Breast epithelium (tissue), 4 donors: ENCODE measurements around the gene KATNAL1. TPM values are rescaled to one million over a fixed set of nuclear protein-coding genes. Genes with fewer than 3 reads are reported as not detected.

Source experiments
- DNase-seq, 2 donors: peaks; one replicate each; pipeline ENCODE4 v3.0.0-alpha.2; 2019; ENCODE audit warnings: low spot score in 2 of 2
- H3K27ac ChIP-seq, 2 donors: fragments of 200-600 bp; sonication (generic) in 1 of 2; one replicate each; pipeline ENCODE4 v1.5.1; 2016 to 2019; ENCODE audit warnings: mild to moderate bottlenecking in 1 of 2
- H3K27me3 ChIP-seq, 2 donors: fragments of 200-600 bp; sonication (generic) in 1 of 2; one replicate each; pipeline versions ENCODE4 v1.5.1 to v1.6.0; 2017 to 2019; ENCODE audit warnings: control low read depth in 1 of 2, mild to moderate bottlenecking in 1 of 2
- H3K36me3 ChIP-seq: fragments of 200-600 bp; one replicate; pipeline ENCODE4 v1.5.1; 2019
- H3K4me1 ChIP-seq, 2 donors: fragments of 200-600 bp; sonication (generic); one replicate each; pipeline ENCODE4 v1.5.1; 2016 to 2019; ENCODE audit warnings: control low read depth in 1 of 2
- H3K4me3 ChIP-seq, 3 donors: fragments of 200-600 bp; sonication (generic); 1 replicate in 2 of 3; 2 replicates in 1 of 3; pipeline ENCODE4 v1.5.1; 2016 to 2019; ENCODE audit warnings: mild to moderate bottlenecking in 3 of 3, moderate library complexity in 2 of 3
- H3K9me3 ChIP-seq, 2 donors: fragments of 200-600 bp; sonication (generic) in 1 of 2; one replicate each; pipeline ENCODE4 v1.5.1; 2016 to 2019; ENCODE audit warnings: control low read depth in 1 of 2
- POLR2A ChIP-seq: fragments of 450-650 bp; IDR thresholded peaks from one replicate; pipeline ENCODE4 v1.6.1; 2016; ENCODE audit warnings: antibody characterized with exemption, mild to moderate bottlenecking, moderate library complexity
- POLR2AphosphoS5 ChIP-seq, 3 donors: sonication (generic); formaldehyde crosslinking; IDR thresholded peaks; one replicate each; pipeline ENCODE4 v1.6.1; 2017; ENCODE audit warnings: antibody characterized with exemption in 3 of 3
- intact Hi-C: fragments of 100-400 bp; cut with DNase I; formaldehyde crosslinking; loops from one replicate; pipeline ENCODE4 v1.15.1; 2023; ENCODE audit warnings: low total_unique reads
- total RNA-seq, 3 donors: library from RNA; depleted of rRNA; stranded (reverse); fragments of >200 nt; gene quantifications; one replicate each; pipeline ENCODE4 v1.1.0, GENCODE V29; 2016
- TF ChIP-seq, protein P1 (sequence below), 3 donors: fragments of 450-650 bp; IDR thresholded peaks; one replicate each; pipeline ENCODE4 v1.5.1; 2016 to 2017; ENCODE audit warnings: antibody characterized with exemption in 3 of 3, mild to moderate bottlenecking in 3 of 3, moderate library complexity in 3 of 3

Gene KATNAL1
- total RNA-seq, 3 donors from 2014 or later, result 14.6 to 23.8 (median 17.0) TPM

DNA sequence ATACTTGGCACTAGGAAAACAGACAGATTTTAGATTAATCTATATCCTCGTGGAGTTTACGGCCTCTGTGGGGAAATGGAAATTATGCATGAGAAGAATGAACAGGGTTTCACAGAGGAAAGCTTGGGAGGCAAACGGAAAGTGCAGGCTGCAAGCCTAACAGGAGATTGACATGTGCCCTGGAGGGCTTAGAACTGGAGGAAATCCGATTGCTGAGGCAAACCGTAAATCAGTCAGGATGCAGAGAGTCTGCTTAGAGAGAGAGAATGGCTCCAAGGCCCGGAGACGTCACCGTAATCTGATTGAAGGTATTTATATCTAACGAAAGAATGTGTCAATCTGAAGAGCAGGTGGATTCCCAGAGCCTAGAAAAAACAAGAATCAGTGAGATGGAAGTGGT lies 143.2 kb downstream of the KATNAL1 start:
- H3K27me3 ChIP-seq, result no peaks in the 10 kb centered on the region
- intact Hi-C loops, result no loop called here
- H3K36me3 ChIP-seq, result no peaks in the 10 kb centered on the region
- no peak overlapping the region for H3K27ac ChIP-seq
- H3K4me1 ChIP-seq, result no peaks in the 10 kb centered on the region
- DNase-seq, result no peak
- no peaks in the 10 kb centered on the region for H3K9me3 ChIP-seq
- no peak overlapping the region for H3K4me3 ChIP-seq
- TF ChIP-seq POLR2AphosphoS5 (IDR thresholded peaks at IDR 0.05) (no peak), POLR2A (no peak)
- TF ChIP-seq, protein P1, sequence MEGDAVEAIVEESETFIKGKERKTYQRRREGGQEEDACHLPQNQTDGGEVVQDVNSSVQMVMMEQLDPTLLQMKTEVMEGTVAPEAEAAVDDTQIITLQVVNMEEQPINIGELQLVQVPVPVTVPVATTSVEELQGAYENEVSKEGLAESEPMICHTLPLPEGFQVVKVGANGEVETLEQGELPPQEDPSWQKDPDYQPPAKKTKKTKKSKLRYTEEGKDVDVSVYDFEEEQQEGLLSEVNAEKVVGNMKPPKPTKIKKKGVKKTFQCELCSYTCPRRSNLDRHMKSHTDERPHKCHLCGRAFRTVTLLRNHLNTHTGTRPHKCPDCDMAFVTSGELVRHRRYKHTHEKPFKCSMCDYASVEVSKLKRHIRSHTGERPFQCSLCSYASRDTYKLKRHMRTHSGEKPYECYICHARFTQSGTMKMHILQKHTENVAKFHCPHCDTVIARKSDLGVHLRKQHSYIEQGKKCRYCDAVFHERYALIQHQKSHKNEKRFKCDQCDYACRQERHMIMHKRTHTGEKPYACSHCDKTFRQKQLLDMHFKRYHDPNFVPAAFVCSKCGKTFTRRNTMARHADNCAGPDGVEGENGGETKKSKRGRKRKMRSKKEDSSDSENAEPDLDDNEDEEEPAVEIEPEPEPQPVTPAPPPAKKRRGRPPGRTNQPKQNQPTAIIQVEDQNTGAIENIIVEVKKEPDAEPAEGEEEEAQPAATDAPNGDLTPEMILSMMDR (IDR thresholded peaks at IDR 0.05), result no peak

DNA sequence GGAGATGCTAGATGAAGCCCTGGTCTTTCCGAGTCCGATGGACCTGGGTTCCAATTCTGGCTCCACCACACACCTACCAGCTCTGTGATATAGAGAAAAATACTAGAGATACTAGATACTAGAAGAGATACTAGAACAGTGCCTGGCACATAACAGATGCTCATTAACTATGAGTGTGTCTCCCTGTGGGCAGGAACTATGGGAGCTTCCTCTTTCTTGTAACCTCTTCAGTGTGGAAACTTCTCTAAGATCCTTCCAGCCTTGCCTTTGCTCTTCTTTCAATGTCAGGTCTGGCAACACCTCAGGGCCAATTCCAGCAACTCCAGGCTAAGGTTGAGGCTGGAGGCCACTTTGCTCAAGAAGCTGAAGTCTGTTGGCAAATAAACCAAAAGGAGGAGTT lies 143.9 kb downstream of the KATNAL1 start:
- Histone ChIP-seq H3K36me3 (no peaks in the 10 kb centered on the region), H3K27me3 (no peaks in the 10 kb centered on the region), H3K4me1 (no peaks in the 10 kb centered on the region), H3K27ac (no peak overlapping the region), H3K4me3 (no peak overlapping the region), H3K9me3 (no peaks in the 10 kb centered on the region)
- TF ChIP-seq POLR2AphosphoS5 (IDR thresholded peaks at IDR 0.05), result no peak
- no peak for TF ChIP-seq POLR2A
- TF ChIP-seq, protein P1 (IDR thresholded peaks at IDR 0.05), result no peak
- DNase-seq, result no peak
- intact Hi-C loops, result no loop called here

DNA sequence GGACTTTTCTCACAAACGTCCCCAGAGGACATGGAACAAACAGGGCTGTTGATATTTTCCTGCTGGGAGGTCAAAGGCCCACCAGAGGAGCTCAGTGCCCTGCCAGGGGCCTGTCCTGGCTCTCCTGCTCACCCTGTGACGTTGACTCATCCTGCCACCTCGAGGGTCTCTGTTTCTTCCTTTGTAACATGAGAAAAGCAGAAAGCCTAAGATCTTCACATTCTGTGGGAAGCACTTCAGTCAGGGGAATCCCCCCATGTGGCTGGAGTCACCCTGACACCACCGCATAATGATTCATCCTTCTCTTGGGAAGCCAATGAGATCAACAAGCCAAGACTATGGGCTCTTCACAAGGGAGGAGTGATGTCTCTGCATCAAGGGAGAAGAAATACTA lies 147.9 kb downstream of the KATNAL1 start:
- intact Hi-C loops, result no loop called here
- Histone ChIP-seq H3K4me1 (no peaks in the 10 kb centered on the region), H3K9me3 (no peaks in the 10 kb centered on the region), H3K27ac (no peak overlapping the region), H3K4me3 (no peak overlapping the region), H3K36me3 (no peaks in the 10 kb centered on the region), H3K27me3 (no peaks in the 10 kb centered on the region)
- no peak for DNase-seq
- TF ChIP-seq POLR2A (no peak), POLR2AphosphoS5 (IDR thresholded peaks at IDR 0.05) (no peak)
- TF ChIP-seq, protein P1 (IDR thresholded peaks at IDR 0.05), result no peak

DNA sequence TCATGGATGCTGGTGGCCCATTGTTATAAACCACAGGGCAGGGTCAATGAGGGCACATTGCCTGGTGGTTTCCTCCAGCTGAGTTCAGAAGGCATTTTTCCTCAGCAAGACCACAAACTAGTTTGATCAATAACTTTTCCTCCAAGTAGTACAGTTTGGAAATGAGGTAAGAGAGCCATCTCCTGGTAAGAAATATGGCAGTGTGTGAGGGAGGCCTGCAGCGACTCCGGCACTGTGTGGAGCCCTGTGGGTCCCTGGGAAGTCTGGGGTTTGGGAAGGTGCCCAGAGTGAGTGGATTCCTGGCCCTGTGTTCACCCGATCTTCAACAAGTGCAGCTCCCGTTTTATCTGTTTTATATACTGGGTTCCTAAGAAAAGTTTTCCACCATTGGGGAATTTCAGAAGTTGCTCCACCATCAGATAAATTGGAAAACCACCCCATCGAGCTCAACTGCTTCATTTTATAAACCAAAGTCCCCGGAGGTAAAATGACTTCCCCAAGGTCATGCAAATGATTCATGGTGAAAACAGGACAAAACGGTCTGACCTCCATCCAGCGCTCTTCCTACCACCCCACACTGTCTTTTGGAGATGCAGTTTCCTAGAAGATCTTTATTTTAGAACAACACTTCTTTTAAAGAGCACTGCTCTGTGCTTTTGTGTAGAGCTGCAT lies 148.4 kb downstream of the KATNAL1 start:
- H3K27me3 ChIP-seq, result no peaks in the 10 kb centered on the region
- H3K4me1 ChIP-seq, result no peaks in the 10 kb centered on the region
- no peak overlapping the region for H3K4me3 ChIP-seq
- DNase-seq, result peak in 1 of 2 donors; percentile 39
- H3K36me3 ChIP-seq, result no peaks in the 10 kb centered on the region
- H3K27ac ChIP-seq, result no peak overlapping the region
- intact Hi-C loops, result no loop called here
- TF ChIP-seq, protein P1 (IDR thresholded peaks at IDR 0.05), result peak in 1 of 3 donors; percentile 32
- TF ChIP-seq POLR2AphosphoS5 (IDR thresholded peaks at IDR 0.05) (no peak), POLR2A (no peak)
- no peaks in the 10 kb centered on the region for H3K9me3 ChIP-seq

DNA sequence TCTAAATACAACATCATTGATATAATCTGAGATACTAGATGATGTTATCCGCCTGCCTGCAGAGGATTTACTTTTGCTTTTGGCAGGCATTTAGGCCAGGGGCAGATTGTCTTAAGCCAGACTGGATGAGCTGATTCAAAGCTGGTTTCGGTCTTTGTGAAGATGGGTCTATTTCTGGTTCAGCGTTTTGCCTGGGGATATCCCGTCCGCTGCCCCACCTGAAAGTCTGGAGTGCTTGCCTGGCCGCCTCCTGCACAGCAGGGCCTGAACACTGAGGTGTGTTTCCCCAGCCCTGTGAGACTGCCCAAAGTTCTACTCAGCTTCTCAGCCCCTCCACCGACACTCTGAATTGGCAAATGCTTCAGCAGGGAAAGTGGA lies 149.7 kb downstream of the KATNAL1 start:
- H3K4me3 ChIP-seq, result no peak overlapping the region
- TF ChIP-seq POLR2AphosphoS5 (IDR thresholded peaks at IDR 0.05), result no peak
- TF ChIP-seq, protein P1 (IDR thresholded peaks at IDR 0.05), result no peak
- no peak for TF ChIP-seq POLR2A
- intact Hi-C loops, result no loop called here
- DNase-seq, result no peak
- H3K36me3 ChIP-seq, result no peaks in the 10 kb centered on the region
- no peaks in the 10 kb centered on the region for H3K9me3 ChIP-seq
- no peaks in the 10 kb centered on the region for H3K4me1 ChIP-seq
- H3K27ac ChIP-seq, result no peak overlapping the region
- H3K27me3 ChIP-seq, result no peaks in the 10 kb centered on the region
